ENCODE data around the gene PALD1. TPM values are rescaled to one million over a fixed set of nuclear protein-coding genes. Genes with fewer than 3 reads are reported as not detected.

The PALD1 gene
- total RNA-seq, 1 donor from 2014 or later, result 4.1 TPM

GRCh38 chr10:70558295-70558694 is 79.7 kb downstream of the PALD1 start:
- H3K27ac Mint-ChIP-seq (ENCODE audit: unreplicated experiment), result no peak overlapping the region
- no peak for DNase-seq (ENCODE audit: low spot score)
- no peak overlapping the region for H3K4me3 Mint-ChIP-seq (ENCODE audit: unreplicated experiment)

GRCh38 chr10:70558871-70559810 is 80.6 kb downstream of the PALD1 start:
- no peak overlapping the region for H3K27ac Mint-ChIP-seq (ENCODE audit: unreplicated experiment)

More at GRCh38 chr10:70558295-70558694, 79.7 kb downstream of the PALD1 start:
- Mint-ChIP-seq H3K27me3 (ENCODE audit: low read depth) (no peaks in the 10 kb centered on the region), H3K9me3 (ENCODE audit: low read depth) (no peaks in the 10 kb centered on the region), H3K4me1 (ENCODE audit: low read depth) (peaks cover 21% of the 10 kb centered on the region), H3K36me3 (ENCODE audit: low read depth) (no peaks in the 10 kb centered on the region)
- no peak for TF ChIP-seq CTCF (IDR thresholded peaks at IDR 0.05)

GRCh38 chr10:70559861-70560260 is 81.3 kb downstream of the PALD1 start:
- H3K4me3 Mint-ChIP-seq (ENCODE audit: unreplicated experiment), result no peak overlapping the region
- no peaks in the 10 kb centered on the region for H3K36me3 Mint-ChIP-seq (ENCODE audit: low read depth)
- DNase-seq (ENCODE audit: low spot score), result no peak
- H3K27me3 Mint-ChIP-seq (ENCODE audit: low read depth), result no peaks in the 10 kb centered on the region
- TF ChIP-seq CTCF (IDR thresholded peaks at IDR 0.05), result no peak
- no peaks in the 10 kb centered on the region for H3K9me3 Mint-ChIP-seq (ENCODE audit: low read depth)
- peaks cover 18% of the 10 kb centered on the region for H3K4me1 Mint-ChIP-seq (ENCODE audit: low read depth)
- H3K27ac Mint-ChIP-seq (ENCODE audit: unreplicated experiment), result no peak overlapping the region

More at GRCh38 chr10:70558871-70559810, 80.6 kb downstream of the PALD1 start:
- DNase-seq (ENCODE audit: low spot score), result no peak
- H3K9me3 Mint-ChIP-seq (ENCODE audit: low read depth), result no peaks in the 10 kb centered on the region
- no peaks in the 10 kb centered on the region for H3K27me3 Mint-ChIP-seq (ENCODE audit: low read depth)
- H3K4me1 Mint-ChIP-seq (ENCODE audit: low read depth), result peaks cover 18% of the 10 kb centered on the region
- H3K36me3 Mint-ChIP-seq (ENCODE audit: low read depth), result no peaks in the 10 kb centered on the region
- H3K4me3 Mint-ChIP-seq (ENCODE audit: unreplicated experiment), result no peak overlapping the region
- TF ChIP-seq CTCF (IDR thresholded peaks at IDR 0.05), result peak; percentile 81

GRCh38 chr10:70560511-70560941 is 82.0 kb downstream of the PALD1 start:
- TF ChIP-seq CTCF (IDR thresholded peaks at IDR 0.05), result no peak
- H3K27me3 Mint-ChIP-seq (ENCODE audit: low read depth), result no peaks in the 10 kb centered on the region

GRCh38 chr10:70561070-70561469 is 82.5 kb downstream of the PALD1 start:
- Mint-ChIP-seq H3K4me3 (ENCODE audit: unreplicated experiment) (no peak overlapping the region), H3K27ac (ENCODE audit: unreplicated experiment) (no peak overlapping the region), H3K27me3 (ENCODE audit: low read depth) (no peaks in the 10 kb centered on the region), H3K36me3 (ENCODE audit: low read depth) (no peaks in the 10 kb centered on the region), H3K9me3 (ENCODE audit: low read depth) (no peaks in the 10 kb centered on the region), H3K4me1 (ENCODE audit: low read depth) (peaks cover 18% of the 10 kb centered on the region)
- DNase-seq (ENCODE audit: low spot score), result no peak
- no peak for TF ChIP-seq CTCF (IDR thresholded peaks at IDR 0.05)

More at GRCh38 chr10:70560511-70560941, 82.0 kb downstream of the PALD1 start:
- H3K36me3 Mint-ChIP-seq (ENCODE audit: low read depth), result no peaks in the 10 kb centered on the region
- peaks cover 18% of the 10 kb centered on the region for H3K4me1 Mint-ChIP-seq (ENCODE audit: low read depth)
- H3K4me3 Mint-ChIP-seq (ENCODE audit: unreplicated experiment), result no peak overlapping the region
- H3K9me3 Mint-ChIP-seq (ENCODE audit: low read depth), result no peaks in the 10 kb centered on the region
- no peak overlapping the region for H3K27ac Mint-ChIP-seq (ENCODE audit: unreplicated experiment)
- no peak for DNase-seq (ENCODE audit: low spot score)

All from chondrocyte (in vitro differentiated cells).